GM18505 (cell line): ENCODE measurements around the gene SSH2.

Experiments used
- ATAC-seq: cut with Tn5 transposase; IDR thresholded peaks from one replicate; pipeline ENCODE4 v1.9.1; 2021; ENCODE audit not compliant: unreplicated experiment
- POLR2A ChIP-seq: IDR thresholded peaks from 4 replicates; pipeline ENCODE4 v1.6.1; 2011; ENCODE audit warnings: borderline replicate concordance; ENCODE audit not compliant: insufficient read depth, insufficient read length; ENCODE audit errors: extremely low read depth

Gene SSH2

GRCh38 chr17:29723278-29724047 lies 206.6 kb downstream of the SSH2 start:
- no peak for TF ChIP-seq POLR2A
- ATAC-seq, result peak; percentile 4

DNA sequence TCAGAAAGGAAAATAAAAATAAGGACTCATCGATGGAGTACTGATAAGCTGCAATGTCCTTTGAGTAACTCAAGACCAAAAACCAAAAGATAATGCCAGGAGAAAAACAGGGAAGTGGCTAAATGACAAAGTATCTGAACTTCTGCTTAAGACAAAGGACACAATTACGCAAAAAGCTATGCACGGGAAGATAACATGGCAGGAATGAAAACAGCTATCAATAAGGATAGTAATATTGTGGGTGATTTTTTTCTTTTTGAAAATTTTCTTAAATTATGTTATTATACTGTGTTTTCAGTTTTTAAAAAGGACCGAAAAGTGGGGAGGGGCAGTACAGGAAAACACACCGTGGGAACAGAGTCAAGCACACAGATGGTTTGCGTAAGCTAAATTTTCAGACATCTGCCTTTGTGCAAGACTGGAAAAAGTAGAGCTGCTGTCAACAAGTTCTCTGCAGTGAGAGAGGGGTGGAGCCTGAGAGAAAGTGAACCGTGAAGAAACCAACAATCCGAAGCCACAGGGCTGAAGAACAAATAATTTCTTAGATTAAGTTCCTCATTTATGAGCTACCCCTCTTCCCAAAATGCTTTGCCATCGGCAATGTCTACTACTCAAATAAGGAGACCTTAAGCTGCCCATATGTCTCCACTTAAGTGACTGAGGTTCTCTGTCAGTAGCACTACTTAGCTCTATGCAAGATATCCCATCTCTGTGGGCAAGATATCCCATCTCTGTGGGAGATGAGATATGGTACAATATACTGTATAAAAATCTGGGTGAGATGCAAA lies 207.4 kb downstream of the SSH2 start:
- ATAC-seq, result peak; percentile 76
- TF ChIP-seq POLR2A, result peak; percentile 38

DNA sequence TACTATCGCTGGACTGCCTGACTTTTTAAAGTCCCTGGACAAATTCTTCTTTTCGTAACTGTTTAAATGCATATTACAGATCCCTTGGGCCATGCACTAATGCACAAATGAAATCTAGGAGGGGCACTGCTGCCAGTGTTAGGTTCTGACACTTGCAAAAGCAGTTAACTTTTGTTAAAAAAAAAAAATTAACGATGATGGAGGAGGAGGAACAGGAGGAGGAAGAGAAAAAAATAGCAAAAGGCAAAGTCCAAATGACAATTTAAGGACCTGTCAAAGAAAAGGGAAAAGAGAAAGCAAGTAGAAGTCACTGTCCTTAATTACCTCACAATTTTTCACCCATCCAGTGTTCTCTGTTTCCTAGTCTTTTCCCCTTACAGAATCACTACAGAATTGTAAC lies 209.5 kb downstream of the SSH2 start:
- no peak for ATAC-seq
- TF ChIP-seq POLR2A, result no peak

- no peak for ATAC-seq
- no peak for TF ChIP-seq POLR2A
Observed at GRCh38 chr17:29719469-29719868, 210.6 kb downstream of the SSH2 start.

DNA sequence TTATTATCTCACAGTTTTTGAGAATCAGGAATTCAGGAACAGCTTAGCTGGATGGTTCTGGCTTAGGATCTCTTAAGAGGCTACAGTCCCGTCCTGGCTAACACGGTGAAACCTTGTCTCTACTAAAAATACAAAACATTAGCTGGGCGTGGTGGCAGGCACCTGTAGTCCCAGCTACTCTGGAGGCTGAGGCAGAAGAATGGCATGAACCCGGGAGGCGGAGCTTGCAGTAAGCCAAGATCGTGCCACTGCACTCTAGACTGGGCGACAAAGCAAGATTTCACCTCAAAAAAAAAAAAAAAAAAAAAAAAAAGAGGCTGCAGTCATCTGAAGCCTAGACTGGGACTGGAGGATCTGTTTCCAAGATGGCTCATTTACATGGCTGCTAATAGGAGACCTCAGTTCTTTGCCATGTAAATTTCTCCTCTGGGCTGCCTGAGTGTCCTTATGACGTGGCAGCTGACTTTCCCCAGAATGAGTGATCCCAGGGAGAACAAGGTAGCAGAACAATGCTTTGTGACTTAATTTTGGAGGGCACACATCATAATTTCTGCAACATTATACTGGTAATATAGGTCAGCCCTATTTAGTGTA lies 211.5 kb downstream of the SSH2 start:
- ATAC-seq, result no peak
- TF ChIP-seq POLR2A, result no peak

- no peak for ATAC-seq
- TF ChIP-seq POLR2A, result no peak
Observed at GRCh38 chr17:29717817-29718216, 212.2 kb downstream of the SSH2 start.

DNA sequence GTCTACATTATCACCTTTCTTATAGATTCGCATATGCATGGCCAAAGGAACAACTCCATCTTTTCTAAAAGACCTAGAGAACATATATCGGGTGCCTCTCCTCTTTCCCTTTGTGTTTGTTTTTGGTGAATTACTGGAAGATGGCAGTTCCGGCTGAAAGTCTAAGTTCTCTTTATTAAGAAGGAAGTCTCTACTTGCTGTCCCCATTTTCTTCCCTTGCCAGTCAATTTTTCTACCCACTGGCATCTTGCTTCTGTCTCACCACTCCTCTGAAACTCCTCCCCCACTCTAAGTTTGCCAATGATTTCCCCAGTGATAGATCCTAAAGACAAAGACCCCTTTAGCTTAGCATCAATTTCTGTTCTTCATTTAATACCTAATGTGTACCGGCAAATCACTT lies 213.5 kb downstream of the SSH2 start:
- ATAC-seq, result no peak
- TF ChIP-seq POLR2A, result no peak

DNA sequence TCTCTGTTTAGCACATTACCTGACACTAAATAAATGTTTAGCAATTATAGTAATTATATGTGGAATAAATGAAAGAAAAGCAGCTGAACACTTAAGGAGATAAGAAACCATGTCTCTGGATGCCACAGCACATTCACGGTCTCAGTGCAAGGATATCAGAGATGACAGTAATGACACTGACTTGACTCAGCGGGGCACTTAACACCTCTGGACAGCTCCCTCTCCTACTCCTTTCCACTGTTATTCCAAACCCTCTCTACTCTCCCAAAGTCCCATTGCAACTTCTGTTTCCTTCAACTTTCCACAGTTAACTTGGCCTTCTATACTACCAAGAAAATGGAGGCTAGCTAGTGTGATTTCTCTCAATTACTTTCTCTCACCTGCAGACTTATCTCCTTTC lies 214.3 kb downstream of the SSH2 start:
- no peak for TF ChIP-seq POLR2A

DNA sequence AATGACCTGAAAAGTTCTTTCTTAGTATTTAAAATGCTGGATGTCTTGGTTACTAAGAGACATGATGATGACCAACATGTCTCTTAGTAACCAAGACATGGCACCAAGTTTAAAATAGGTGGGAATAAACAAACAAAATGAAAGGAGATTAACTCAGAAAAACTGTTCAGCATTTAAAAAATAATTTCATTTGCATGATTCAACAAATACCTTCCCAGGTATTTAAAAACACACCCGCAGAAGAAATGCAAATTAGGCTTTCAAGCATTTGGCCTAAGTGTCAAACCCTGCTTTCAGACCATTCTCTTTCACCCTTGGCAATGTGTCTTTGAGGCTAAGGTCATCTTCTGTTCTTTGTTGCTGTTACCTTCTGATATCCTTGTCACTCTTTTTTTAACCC lies 215.9 kb downstream of the SSH2 start:
- peak; percentile 28 for TF ChIP-seq POLR2A
- ATAC-seq, result no peak

More for the DNA sequence above, 214.3 kb downstream of the SSH2 start:
- ATAC-seq, result no peak

DNA sequence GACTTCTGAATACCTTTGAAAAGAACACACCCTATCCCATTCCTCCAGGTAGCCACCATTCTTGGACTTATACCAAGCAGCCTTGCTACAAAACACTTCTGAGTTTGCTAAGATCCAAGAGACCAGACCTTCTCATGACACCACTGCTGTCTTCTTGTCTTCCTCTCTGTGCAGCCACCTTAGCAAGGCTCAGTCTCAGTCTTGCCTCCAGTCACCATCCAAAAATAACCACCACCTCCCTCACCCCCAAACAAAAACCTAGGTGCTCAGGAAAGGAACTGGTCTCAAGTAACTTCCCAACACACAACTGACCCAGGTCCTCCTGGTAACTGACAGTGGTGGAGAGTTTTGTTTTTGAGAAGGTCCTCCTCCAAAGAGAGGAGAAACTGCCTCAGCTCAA lies 216.4 kb downstream of the SSH2 start:
- no peak for TF ChIP-seq POLR2A
- ATAC-seq, result no peak

- no peak for ATAC-seq
- no peak for TF ChIP-seq POLR2A
Observed at GRCh38 chr17:29711588-29712385, 218.2 kb downstream of the SSH2 start.

- no peak for ATAC-seq
- no peak for TF ChIP-seq POLR2A
Observed at GRCh38 chr17:29710891-29711418, 219.1 kb downstream of the SSH2 start.

DNA sequence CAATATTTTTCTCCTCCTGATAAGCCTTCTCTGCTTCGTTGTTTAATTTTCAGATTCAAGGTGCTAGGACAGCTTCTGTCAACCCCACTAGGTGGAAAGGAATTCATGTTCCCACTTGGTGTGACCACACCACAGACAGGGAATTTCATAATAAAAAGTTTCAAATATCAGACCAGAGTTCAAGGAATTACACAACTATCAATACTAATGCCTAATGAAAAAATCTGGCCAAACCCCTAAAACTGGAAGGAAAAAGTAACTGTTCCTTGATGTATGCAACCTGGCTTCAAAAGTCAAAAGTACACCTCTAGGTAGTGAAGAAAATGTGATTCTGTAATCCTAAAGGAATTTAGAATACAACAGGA lies 219.5 kb downstream of the SSH2 start:
- TF ChIP-seq POLR2A, result no peak
- no peak for ATAC-seq
